MM.1S (cell line): ENCODE results near the gene KCTD17.

ENCODE experiments used
- DNase-seq: peaks from one replicate; pipeline ENCODE4 v3.0.0-alpha.2; 2015
- H2AFZ ChIP-seq: fragments of 300-600 bp; sonication (generic); 2 replicates; pipeline ENCODE4 v1.6.0; 2016; ENCODE audit warnings: antibody characterized with exemption, low read length
- H3F3A ChIP-seq: fragments of 300-600 bp; sonication (generic); 2 replicates; pipeline ENCODE4 v1.6.1; 2016; ENCODE audit warnings: mild to moderate bottlenecking, antibody characterized with exemption, low read length, moderate library complexity, mixed read lengths; ENCODE audit not compliant: insufficient read depth
- H3K27ac ChIP-seq: fragments of 300-600 bp; sonication (generic); 2 replicates; pipeline ENCODE4 v1.5.1; 2016; ENCODE audit warnings: mild to moderate bottlenecking, low read length
- H3K27me3 ChIP-seq: fragments of 300-600 bp; sonication (generic); replicated peaks from 2 replicates; pipeline ENCODE4 v1.6.0; 2016; ENCODE audit warnings: low read length; ENCODE audit not compliant: insufficient read depth
- H3K36me3 ChIP-seq: fragments of 300-600 bp; sonication (generic); replicated peaks from 2 replicates; pipeline ENCODE4 v1.6.1; 2016; ENCODE audit warnings: mild to moderate bottlenecking, low read length, mixed read lengths; ENCODE audit not compliant: insufficient read depth
- H3K4me1 ChIP-seq: fragments of 300-600 bp; sonication (generic); 2 replicates; pipeline ENCODE4 v1.6.1; 2016; ENCODE audit warnings: low read length, mixed read lengths
- H3K4me2 ChIP-seq: fragments of 300-600 bp; sonication (generic); 2 replicates; pipeline ENCODE4 v1.6.0; 2016; ENCODE audit warnings: low read depth, low read length
- H3K4me3 ChIP-seq: fragments of 300-600 bp; sonication (generic); 2 replicates; pipeline ENCODE4 v1.5.1; 2016; ENCODE audit warnings: low read length, mixed read lengths
- H3K79me2 ChIP-seq: fragments of 300-600 bp; sonication (generic); 2 replicates; pipeline ENCODE4 v1.6.1; 2016; ENCODE audit warnings: mixed run types, low read length, mixed read lengths
- H3K9ac ChIP-seq: fragments of 300-600 bp; sonication (generic); 2 replicates; pipeline ENCODE4 v1.6.1; 2016; ENCODE audit warnings: low read length, mixed read lengths
- H3K9me2 ChIP-seq: fragments of 300-600 bp; sonication (generic); replicated peaks from 2 replicates; pipeline ENCODE4 v1.6.1; 2016; ENCODE audit warnings: mild to moderate bottlenecking, low read length, mixed read lengths; ENCODE audit not compliant: insufficient read depth
- H3K9me3 ChIP-seq: fragments of 300-600 bp; sonication (generic); replicated peaks from 2 replicates; pipeline ENCODE4 v1.6.1; 2016; ENCODE audit warnings: mild to moderate bottlenecking, low read length, mixed read lengths; ENCODE audit not compliant: insufficient read depth
- H4K20me1 ChIP-seq: fragments of 300-600 bp; sonication (generic); 2 replicates; pipeline ENCODE4 v1.6.1; 2016; ENCODE audit warnings: mild to moderate bottlenecking, low read length, moderate library complexity, mixed read lengths; ENCODE audit not compliant: insufficient read depth
- CTCF ChIP-seq: fragments of 300-600 bp; sonication (generic); IDR thresholded peaks from 2 replicates; pipeline ENCODE4 v1.5.1; 2016; ENCODE audit warnings: antibody characterized with exemption, low read length, mixed read lengths
- EZH2 ChIP-seq: fragments of 300-600 bp; sonication (generic); optimal IDR thresholded peaks from 2 replicates; pipeline ENCODE3; 2017; ENCODE audit warnings: low read depth, mild to moderate bottlenecking, antibody characterized with exemption, low read length, mixed read lengths
- EZH2phosphoT487 ChIP-seq: fragments of 300-600 bp; sonication (generic); IDR thresholded peaks from 2 replicates; pipeline ENCODE4 v1.6.1; 2018; ENCODE audit warnings: antibody characterized with exemption, low read length

The KCTD17 gene

GRCh38 chr22:37010174-37010573, 41.4 kb upstream of the KCTD17 start:
- H3K79me2 ChIP-seq: no peaks in the 10 kb centered on the region
- H3F3A ChIP-seq: no peaks in the 10 kb centered on the region
- no peaks in the 10 kb centered on the region for H4K20me1 ChIP-seq
- no peak overlapping the region for H3K4me3 ChIP-seq
- no peaks in the 10 kb centered on the region for H3K36me3 ChIP-seq
- DNase-seq: no peak
- H3K4me2 ChIP-seq: no peak overlapping the region
- H3K27me3 ChIP-seq: peaks cover 16% of the 10 kb centered on the region
- no peak overlapping the region for H3K27ac ChIP-seq
- H3K9me3 ChIP-seq: no peaks in the 10 kb centered on the region
- TF ChIP-seq EZH2phosphoT487 (no peak), CTCF (no peak), EZH2 (no peak)
- H3K4me1 ChIP-seq: no peaks in the 10 kb centered on the region
- no peaks in the 10 kb centered on the region for H3K9me2 ChIP-seq
- H3K9ac ChIP-seq: no peak overlapping the region
- no peak overlapping the region for H2AFZ ChIP-seq

- Histone ChIP-seq H3K9me3 (no peaks in the 10 kb centered on the region), H4K20me1 (no peaks in the 10 kb centered on the region), H3K36me3 (no peaks in the 10 kb centered on the region), H3K9ac (no peak overlapping the region), H3K4me2 (no peak overlapping the region), H3K27me3 (peaks cover 8% of the 10 kb centered on the region), H3K79me2 (no peaks in the 10 kb centered on the region), H3K27ac (no peak overlapping the region), H2AFZ (no peak overlapping the region), H3K4me3 (no peak overlapping the region), H3F3A (no peaks in the 10 kb centered on the region), H3K9me2 (no peaks in the 10 kb centered on the region), H3K4me1 (no peaks in the 10 kb centered on the region)
- TF ChIP-seq EZH2phosphoT487 (no peak), CTCF (no peak), EZH2 (no peak)
- DNase-seq: no peak
These were observed 40.6 kb upstream of the KCTD17 start for GRCh38 chr22:37010976-37011375.

GRCh38 chr22:37011472-37011871, 40.1 kb upstream of the KCTD17 start:
- no peaks in the 10 kb centered on the region for H3K9me2 ChIP-seq
- no peaks in the 10 kb centered on the region for H3K9me3 ChIP-seq
- no peak for TF ChIP-seq CTCF
- no peak for TF ChIP-seq EZH2phosphoT487
- no peak for TF ChIP-seq EZH2
- H3K4me3 ChIP-seq: no peak overlapping the region
- no peaks in the 10 kb centered on the region for H3K36me3 ChIP-seq
- H4K20me1 ChIP-seq: no peaks in the 10 kb centered on the region
- no peak overlapping the region for H3K4me2 ChIP-seq
- no peaks in the 10 kb centered on the region for H3F3A ChIP-seq
- 0 out of 2 replicates have a peak, but pooled peaks cover 3% of the 10 kb centered on the region for H3K27me3 ChIP-seq
- no peak overlapping the region for H2AFZ ChIP-seq
- H3K9ac ChIP-seq: no peak overlapping the region
- H3K27ac ChIP-seq: no peak overlapping the region
- no peaks in the 10 kb centered on the region for H3K79me2 ChIP-seq
- H3K4me1 ChIP-seq: no peaks in the 10 kb centered on the region
- no peak for DNase-seq
